NCI-H774 (cell line): ENCODE results near the gene UBXN6.

Experiments used
- DNase-seq: peaks from one replicate; lab custom pipeline; 2025; lab: John Stamatoyannopoulos, UW

Gene UBXN6

GRCh38 chr19:4493929-4494690 is 36.5 kb upstream of the UBXN6 start:
- no peak for DNase-seq

- DNase-seq: no peak
Measured at GRCh38 chr19:4493104-4493928, 35.7 kb upstream of the UBXN6 start.

- no peak for DNase-seq
Measured at GRCh38 chr19:4492337-4493103, 34.9 kb upstream of the UBXN6 start.

GRCh38 chr19:4491446-4491845 is 33.9 kb upstream of the UBXN6 start:
- DNase-seq: no peak

GRCh38 chr19:4488496-4488895 is 30.9 kb upstream of the UBXN6 start:
- no peak for DNase-seq

GRCh38 chr19:4487572-4487971 is 30.0 kb upstream of the UBXN6 start:
- DNase-seq: no peak

- no peak for DNase-seq
Measured at GRCh38 chr19:4483385-4483784, 25.8 kb upstream of the UBXN6 start.

- no peak for DNase-seq
Measured at GRCh38 chr19:4482721-4483364, 25.2 kb upstream of the UBXN6 start.

- no peak for DNase-seq
Measured at GRCh38 chr19:4477034-4477801, 19.6 kb upstream of the UBXN6 start.

- no peak for DNase-seq
Measured at GRCh38 chr19:4474514-4475022, 17.0 kb upstream of the UBXN6 start.

- DNase-seq: no peak
Measured at GRCh38 chr19:4473763-4474513, 16.3 kb upstream of the UBXN6 start.

GRCh38 chr19:4473011-4473762 is 15.6 kb upstream of the UBXN6 start:
- DNase-seq: no peak

- no peak for DNase-seq
Measured at GRCh38 chr19:4472174-4472974, 14.8 kb upstream of the UBXN6 start, which contains the start of gene HDGFL2. Gene HDGFL2, plus strand, starts transcription at chr19:4472297. Its CDS starts 54 bp downstream, at chr19:4472351.

GRCh38 chr19:4471403-4472173 is 14.0 kb upstream of the UBXN6 start:
- DNase-seq: peak; percentile 100

GRCh38 chr19:4467835-4468234 is 10.2 kb upstream of the UBXN6 start:
- DNase-seq: no peak

GRCh38 chr19:4464815-4465581 is 7.4 kb upstream of the UBXN6 start:
- no peak for DNase-seq
